Gastroesophageal sphincter (tissue), 3 donors: ENCODE measurements around the gene HIVEP3.

Source experiments
- EP300 ChIP-seq: sonication (generic); formaldehyde crosslinking; IDR thresholded peaks from one replicate; pipeline ENCODE4 v1.6.1; 2017; ENCODE audit warnings: antibody characterized with exemption, mild to moderate bottlenecking
- POLR2A ChIP-seq, 2 donors: fragments of 450-650 bp; IDR thresholded peaks; one replicate each; pipeline ENCODE4 v1.6.1; 2017; ENCODE audit warnings: antibody characterized with exemption in 2 of 2, mild to moderate bottlenecking in 2 of 2, moderate library complexity in 1 of 2
- POLR2AphosphoS5 ChIP-seq: sonication (generic); formaldehyde crosslinking; IDR thresholded peaks from one replicate; pipeline ENCODE4 v1.6.1; 2017; ENCODE audit warnings: antibody characterized with exemption
- TF ChIP-seq, protein P1 (sequence below), 4 experiments: fragments of 200-600 bp in 2 of 4; fragments of 450-650 bp in 2 of 4; sonication (generic) in 1 of 4; IDR thresholded peaks; one replicate each; pipeline ENCODE4 v1.5.1; 2017 to 2019; ENCODE audit warnings: antibody characterized with exemption in 4 of 4, mild to moderate bottlenecking in 2 of 4, moderate library complexity in 2 of 4

- TF ChIP-seq EP300 (no peak), POLR2A (IDR thresholded peaks at IDR 0.05) (no peak), POLR2AphosphoS5 (no peak)
- TF ChIP-seq, protein P1, sequence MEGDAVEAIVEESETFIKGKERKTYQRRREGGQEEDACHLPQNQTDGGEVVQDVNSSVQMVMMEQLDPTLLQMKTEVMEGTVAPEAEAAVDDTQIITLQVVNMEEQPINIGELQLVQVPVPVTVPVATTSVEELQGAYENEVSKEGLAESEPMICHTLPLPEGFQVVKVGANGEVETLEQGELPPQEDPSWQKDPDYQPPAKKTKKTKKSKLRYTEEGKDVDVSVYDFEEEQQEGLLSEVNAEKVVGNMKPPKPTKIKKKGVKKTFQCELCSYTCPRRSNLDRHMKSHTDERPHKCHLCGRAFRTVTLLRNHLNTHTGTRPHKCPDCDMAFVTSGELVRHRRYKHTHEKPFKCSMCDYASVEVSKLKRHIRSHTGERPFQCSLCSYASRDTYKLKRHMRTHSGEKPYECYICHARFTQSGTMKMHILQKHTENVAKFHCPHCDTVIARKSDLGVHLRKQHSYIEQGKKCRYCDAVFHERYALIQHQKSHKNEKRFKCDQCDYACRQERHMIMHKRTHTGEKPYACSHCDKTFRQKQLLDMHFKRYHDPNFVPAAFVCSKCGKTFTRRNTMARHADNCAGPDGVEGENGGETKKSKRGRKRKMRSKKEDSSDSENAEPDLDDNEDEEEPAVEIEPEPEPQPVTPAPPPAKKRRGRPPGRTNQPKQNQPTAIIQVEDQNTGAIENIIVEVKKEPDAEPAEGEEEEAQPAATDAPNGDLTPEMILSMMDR (IDR thresholded peaks at IDR 0.05): no peak
These were observed 17.9 kb downstream of the HIVEP3 start for GRCh38 chr1:41900603-41901444.
